GM12878 (cell line): ENCODE measurements around the gene IL21. TPM values are rescaled to one million over a fixed set of nuclear protein-coding genes. Genes with fewer than 3 reads are reported as not detected.

Source experiments
- ATAC-seq: fragments of 200-7000 bp; cut with Tn5 transposase; 3 replicates; pipeline ENCODE4 v1.9.1; 2020; ENCODE audit warnings: mild to moderate bottlenecking, moderate library complexity
- BruUV-seq: library from RNA; stranded (reverse); fragments of 400-500 nt; replicated peaks from 2 replicates; lab custom pipeline; 2021; lab: Mats Ljungman, UMichigan
- CTCF ChIA-PET: fragments of 300-600 bp; sonication (Branson Sonifier 250); formaldehyde crosslinking; extraction: SDS; loops from one replicate; lab custom pipeline; 2021; ENCODE audit warnings: inconsistent platforms; lab: Yijun Ruan, JAX
- POLR2A ChIA-PET: fragments of 350-600 bp; formaldehyde crosslinking; extraction: SDS; loops from one replicate; lab custom pipeline; 2021; ENCODE audit warnings: inconsistent platforms; lab: Charles Lee
- RAD21 ChIA-PET: fragments of 300-600 bp; sonication (Branson Sonifier 250); formaldehyde crosslinking; loops from one replicate; lab custom pipeline; 2023; ENCODE audit warnings: antibody characterized with exemption; ENCODE audit not compliant: unreplicated experiment; lab: Charles Lee
- SMC1A ChIA-PET: fragments of 300-600 bp; sonication (Branson Sonifier 250); formaldehyde crosslinking; loops from one replicate; lab custom pipeline; 2023; ENCODE audit not compliant: unreplicated experiment, uncharacterized antibody; lab: Charles Lee
- DNase-seq: peaks from one replicate; pipeline ENCODE4 v3.0.0-alpha.2; 2011; ENCODE audit warnings: low read depth, low spot score
- FAIRE-seq: peaks from 3 replicates; lab custom pipeline; 2011; peaks lifted over from hg19 to GRCh38; lab: Jason Lieb, UNC
- H2AFZ ChIP-seq: 2 replicates; pipeline ENCODE4 v1.6.0; 2011; ENCODE audit warnings: low read depth, low read length, control low read depth; ENCODE audit not compliant: control insufficient read depth
- H3K27ac ChIP-seq: 2 replicates; pipeline ENCODE4 v1.5.1; 2011; ENCODE audit warnings: control low read depth; ENCODE audit not compliant: control insufficient read depth, insufficient read depth
- H3K27me3 ChIP-seq, 2 experiments: replicated peaks in 1 of 2; 2 replicates each; pipeline versions ENCODE4 v1.6.0 to v1.6.1; 2011; ENCODE audit warnings: low read length in 1 of 2; ENCODE audit not compliant: control insufficient read depth in 2 of 2, insufficient read depth in 2 of 2
- H3K36me3 ChIP-seq, 2 experiments: 2 replicates each; pipeline ENCODE4 v1.5.1; 2011; ENCODE audit warnings: low read length in 1 of 2; ENCODE audit not compliant: control insufficient read depth in 2 of 2, insufficient read depth in 2 of 2
- H3K4me1 ChIP-seq: 2 replicates; pipeline ENCODE4 v1.6.1; 2011; ENCODE audit warnings: mild to moderate bottlenecking, low read length, moderate library complexity, mixed read lengths; ENCODE audit not compliant: control insufficient read depth, insufficient read depth
- H3K4me2 ChIP-seq: 2 replicates; pipeline ENCODE4 v1.6.0; 2011; ENCODE audit warnings: control low read depth; ENCODE audit not compliant: control insufficient read depth, insufficient read depth
- H3K4me3 ChIP-seq: fragments of 200-600 bp; sonication (generic); 2 replicates; pipeline ENCODE4 v1.5.1; 2016
- H3K79me2 ChIP-seq: 2 replicates; pipeline ENCODE4 v1.6.0; 2011; ENCODE audit warnings: low read length; ENCODE audit not compliant: control insufficient read depth, insufficient read depth
- H3K9ac ChIP-seq: 2 replicates; pipeline ENCODE4 v1.8.0; 2011; ENCODE audit warnings: low read length, control low read depth, mixed read lengths; ENCODE audit not compliant: control insufficient read depth, insufficient read depth
- H3K9me3 ChIP-seq: replicated peaks from 3 replicates; pipeline ENCODE4 v1.5.1; 2011; ENCODE audit warnings: mild to moderate bottlenecking, low read length; ENCODE audit not compliant: control insufficient read depth, insufficient read depth
- H4K20me1 ChIP-seq: 2 replicates; pipeline ENCODE4 v1.6.0; 2011; ENCODE audit not compliant: control insufficient read depth, insufficient read depth
- CUX1 ChIP-seq: IDR thresholded peaks from 2 replicates; pipeline ENCODE4 v1.6.1; 2012; ENCODE audit warnings: improper control_type of control experiment, low read depth, low read length; ENCODE audit not compliant: insufficient replicate concordance
- PAX5 ChIP-seq: IDR thresholded peaks from 2 replicates; pipeline ENCODE4 v1.6.1; 2011; ENCODE audit warnings: low read depth, low read length, borderline replicate concordance
- SP1 ChIP-seq: IDR thresholded peaks from one replicate; pipeline ENCODE4 v1.6.1; 2011; ENCODE audit warnings: low read depth, low read length
- WGBS: methylation state at CpG from one replicate; pipeline ENCODE4 v1.1.6; 2016; ENCODE audit warnings: low lambda C conversion rate; ENCODE audit not compliant: insufficient replicate concordance, insufficient coverage; ENCODE audit errors: missing lambda C conversion rate; 5-methylcytosine and 5-hydroxymethylcytosine counted together
- in situ Hi-C: fragments of 300-500 bp; cut with MboI; formaldehyde crosslinking; loops from 9 replicates; pipeline ENCODE4 v1.14.3; 2018; ENCODE audit warnings: mixed read lengths
- intact Hi-C: fragments of 100-400 bp; cut with micrococcal nuclease; formaldehyde crosslinking; loops from one replicate; pipeline ENCODE4 v1.14.2; 2022; ENCODE audit not compliant: unreplicated experiment
- polyA plus RNA-seq, 11 experiments: library from polyadenylated mRNA; depleted of rRNA in 4 of 11; unstranded in 6 of 11; stranded (reverse) in 5 of 11; fragments of >200 nt; fragmentation: Nextera tagmentation in 4 of 11; fragmentation: Illumina TruSeq in 1 of 11; extraction: Ambion mirVana in 4 of 11; extraction: Trizol in 1 of 11; gene quantifications; 1 replicate in 1 of 11; 2 replicates in 10 of 11; pipeline versions ENCODE4 v1.2.1 to v1.2.3, GENCODE V29; 2011 to 2016; ENCODE audit warnings: inconsistent platforms in 2 of 11, missing spikeins in 2 of 11, low read depth in 1 of 11
- total RNA-seq, 4 experiments: library from RNA; depleted of rRNA in 3 of 4; stranded (reverse); fragments of >200 nt in 3 of 4; fragmentation: Illumina TruSeq in 1 of 4; extraction: Trizol in 1 of 4; gene quantifications; 2 replicates each; pipeline versions ENCODE4 v1.2.1 to v1.2.3, GENCODE V29; 2013 to 2021

The IL21 gene
- total and polyA plus RNA-seq, 10 of the 15 experiments (the other 5 are each of a cell fraction or from before 2014, with no cell fraction given), result not detected

GRCh38 chr4:122666527-122667245 lies 45.8 kb upstream of the IL21 start (continued):
- TF ChIP-seq CUX1, result no peak
- TF ChIP-seq, all 136 proteins: peak for 0

- Histone ChIP-seq H3K9ac (no peak overlapping the region), H2AFZ (no peak overlapping the region), H3K4me1 (no peaks in the 10 kb centered on the region), H3K27ac (no peak overlapping the region), H3K4me2 (no peak overlapping the region), H3K4me3 (no peak overlapping the region), H3K36me3 (no peaks in the 10 kb centered on the region), H4K20me1 (no peaks in the 10 kb centered on the region), H3K9me3 (no peaks in the 10 kb centered on the region; the same call in 2 of the 3 replicates), H3K79me2 (no peaks in the 10 kb centered on the region), H3K27me3 (no peaks in the 10 kb centered on the region; a peak in 1 of 4 replicates)
- ChIA-PET RAD21 (no interaction called here), POLR2A (no interaction called here), CTCF (interaction anchor here (0.7 kb wide), 1 partner anchor 40 kb away, joined by 3 read pairs; no protein-coding TSS in a partner anchor), SMC1A (no interaction called here)
- intact Hi-C loops (no loop called here), in situ Hi-C loops (no loop called here)
- 57% methylated on average over 5 of the region's 5 CpGs for WGBS
- no TSS peak for BruUV-seq
- no peak for FAIRE-seq
- TF ChIP-seq PAX5, result no peak
- no peak for TF ChIP-seq SP1
- no peak for DNase-seq
- no peak for ATAC-seq
Observed at GRCh38 chr4:122665161-122665929, 44.5 kb upstream of the IL21 start.
